Activated T-cell treated with anti-CD3 and anti-CD28 coated beads, Interleukin-2, amount 50 U/mL, for 4 hours (primary cell): ENCODE measurements around the gene TCERG1L. TPM values are rescaled to one million over a fixed set of nuclear protein-coding genes. Genes with fewer than 3 reads are reported as not detected.
"Not testable (repeated sequence)": the region's sequence is repeated elsewhere in the genome, so short reads cannot be mapped to it uniquely, and the experiment has no call there.

Source experiments
- ATAC-seq, 2 donors: fragments of 200-7000 bp; cut with Tn5 transposase; one replicate each; pipeline ENCODE4 v1.10.0; 2021
- DNase-seq: peaks from one replicate; pipeline ENCODE4 v3.0.0-alpha.2; 2020
- H3K27me3 Mint-ChIP-seq: one replicate; pipeline ENCODE4 v1.8.0; 2021; ENCODE audit warnings: low read depth, mixed read lengths
- H3K36me3 Mint-ChIP-seq: one replicate; pipeline ENCODE4 v1.8.0; 2022; ENCODE audit warnings: mixed read lengths; ENCODE audit not compliant: insufficient read depth
- H3K4me1 Mint-ChIP-seq: one replicate; pipeline ENCODE4 v1.8.0; 2021; ENCODE audit warnings: low read depth, mixed read lengths
- H3K4me3 Mint-ChIP-seq: one replicate; pipeline ENCODE4 v1.8.0; 2021; ENCODE audit warnings: mild to moderate bottlenecking, moderate library complexity, mixed read lengths
- H3K9me3 Mint-ChIP-seq: one replicate; pipeline ENCODE4 v1.8.0; 2021; ENCODE audit warnings: mixed read lengths
- total RNA-seq, 3 donors: library from RNA; stranded (reverse); gene quantifications; one replicate each; pipeline ENCODE4 v1.2.1, GENCODE V29; 2021

The TCERG1L gene
- total RNA-seq, 3 donors from 2014 or later = 0.11 to 0.13 TPM; not detected in 1

DNA sequence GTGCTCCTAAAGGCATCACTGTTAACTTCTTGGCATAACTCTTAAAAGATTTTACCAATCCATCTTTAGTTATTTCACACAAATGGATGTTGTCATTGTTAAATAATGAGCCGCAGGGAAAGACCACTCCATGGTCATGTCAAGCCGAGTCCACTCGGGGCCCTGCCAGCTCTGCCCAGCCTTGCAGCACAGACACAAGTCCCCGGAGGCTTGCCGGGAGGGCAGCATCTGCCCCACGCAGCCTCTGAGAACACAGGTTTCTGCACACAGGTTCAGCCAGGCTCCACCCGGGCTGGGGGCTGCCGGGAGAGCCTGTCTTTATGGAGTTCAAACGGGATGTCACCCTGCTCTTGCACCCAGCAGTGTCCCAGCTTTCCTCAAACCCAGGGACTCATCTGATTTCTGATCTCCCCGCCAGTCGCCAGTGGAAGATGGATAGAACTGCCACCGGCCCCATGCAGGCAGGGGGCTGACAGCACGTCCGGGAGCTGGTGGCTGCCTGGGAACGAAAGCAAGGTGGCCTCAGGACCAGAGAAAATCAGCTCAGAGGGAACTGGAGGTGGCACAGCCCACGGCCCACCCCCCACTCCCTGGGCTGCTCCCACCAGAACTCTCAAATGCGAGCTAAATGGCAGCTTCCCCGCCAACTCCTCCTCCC is 156.2 kb downstream of the TCERG1L start:
- H3K27me3 Mint-ChIP-seq = no peaks in the 10 kb centered on the region
- no peaks in the 10 kb centered on the region for H3K4me1 Mint-ChIP-seq
- H3K9me3 Mint-ChIP-seq = peaks cover 20% of the 10 kb centered on the region
- H3K36me3 Mint-ChIP-seq = peaks cover 2% of the 10 kb centered on the region
- no peak overlapping the region for H3K4me3 Mint-ChIP-seq
- ATAC-seq = no peak
- DNase-seq = no peak

DNA sequence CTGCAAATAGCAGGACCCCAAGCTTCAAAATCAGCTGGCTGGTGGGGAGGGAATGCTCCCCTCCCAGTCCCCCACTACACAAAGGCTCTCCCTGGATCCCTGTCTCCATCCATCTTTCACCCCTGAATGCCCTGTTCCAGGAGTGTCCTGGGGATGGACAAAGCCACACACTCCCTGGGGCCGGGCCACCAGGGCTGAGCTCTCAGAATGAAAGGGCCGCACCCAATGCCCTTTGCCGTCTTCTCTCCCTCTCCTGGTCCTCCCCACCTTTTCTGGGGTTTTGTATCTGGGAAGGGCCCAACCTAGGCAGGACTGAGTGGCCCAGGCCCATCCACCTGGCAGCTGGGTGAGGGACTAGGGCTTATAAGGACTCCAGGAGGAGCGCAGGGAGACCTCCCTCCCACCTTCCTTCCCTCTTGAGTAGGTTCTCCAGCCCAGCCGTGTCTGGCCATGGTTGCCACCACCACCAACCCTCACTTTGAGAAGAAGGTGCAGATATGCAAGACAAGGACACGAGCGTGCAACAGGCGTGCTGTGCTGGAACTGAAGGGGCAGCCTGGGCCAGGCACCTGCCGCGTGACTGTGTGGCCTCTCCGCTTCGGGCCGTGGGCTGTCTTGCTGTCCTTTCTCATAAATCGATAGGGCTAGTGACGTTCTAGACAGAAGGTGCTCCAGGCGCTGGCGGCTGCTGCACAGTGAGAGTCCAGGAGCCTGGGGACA is 157.1 kb downstream of the TCERG1L start:
- ATAC-seq (no peak), DNase-seq (no peak)
- H3K27me3 Mint-ChIP-seq = no peaks in the 10 kb centered on the region
- H3K4me3 Mint-ChIP-seq = no peak overlapping the region
- no peaks in the 10 kb centered on the region for H3K4me1 Mint-ChIP-seq
- peaks cover 20% of the 10 kb centered on the region for H3K9me3 Mint-ChIP-seq
- H3K36me3 Mint-ChIP-seq = peaks cover 2% of the 10 kb centered on the region

DNA sequence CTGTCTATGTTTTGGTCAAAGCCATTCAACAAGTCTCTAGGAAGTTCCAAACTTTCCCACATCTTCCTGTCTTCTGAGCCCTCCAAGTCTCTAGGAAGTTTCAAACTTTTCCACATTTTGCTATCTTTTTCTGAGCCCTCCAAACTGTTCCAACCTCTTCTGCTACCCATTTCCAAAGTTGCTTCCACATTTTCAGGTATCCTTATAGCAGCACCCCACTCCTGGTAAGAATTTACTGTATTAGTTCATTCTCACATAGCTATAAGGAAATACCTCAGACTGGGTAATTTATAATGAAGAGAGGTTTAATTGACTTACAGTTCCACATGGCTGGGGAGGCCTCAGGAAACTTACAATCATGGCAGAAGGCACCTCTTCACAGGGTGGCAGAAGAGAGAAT is 159.1 kb downstream of the TCERG1L start:
- peaks cover 20% of the 10 kb centered on the region for H3K9me3 Mint-ChIP-seq
- not testable (repeated sequence) for ATAC-seq

DNA sequence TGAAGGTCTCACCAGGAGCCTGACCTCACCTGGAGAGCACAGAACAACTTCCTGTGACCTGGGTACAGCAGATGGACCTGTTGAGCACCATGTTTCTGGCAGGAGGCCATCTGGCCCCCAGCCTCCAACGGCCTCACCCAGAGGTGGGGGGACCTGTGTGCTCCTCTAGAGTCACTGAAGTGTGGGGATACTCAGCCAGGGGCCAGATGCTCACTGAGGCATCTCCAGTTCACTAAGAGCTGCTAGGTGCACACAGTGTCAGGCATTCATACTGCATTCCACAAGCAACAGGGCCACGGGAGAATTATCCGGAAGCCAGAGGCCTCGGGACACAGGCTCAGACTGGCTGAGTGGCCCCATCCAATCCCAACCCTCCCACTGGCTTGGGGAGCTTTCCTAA is 161.4 kb downstream of the TCERG1L start:
- no peak for DNase-seq
- ATAC-seq = no peak
- no peaks in the 10 kb centered on the region for H3K27me3 Mint-ChIP-seq
- H3K4me3 Mint-ChIP-seq = no peak overlapping the region
- H3K36me3 Mint-ChIP-seq = peaks cover 2% of the 10 kb centered on the region
- no peaks in the 10 kb centered on the region for H3K4me1 Mint-ChIP-seq
- H3K9me3 Mint-ChIP-seq = peaks cover 20% of the 10 kb centered on the region

More for the DNA sequence above, 159.1 kb downstream of the TCERG1L start:
- not testable (repeated sequence) for H3K27me3 Mint-ChIP-seq, H3K4me1 Mint-ChIP-seq, DNase-seq, H3K36me3 Mint-ChIP-seq, H3K4me3 Mint-ChIP-seq

DNA sequence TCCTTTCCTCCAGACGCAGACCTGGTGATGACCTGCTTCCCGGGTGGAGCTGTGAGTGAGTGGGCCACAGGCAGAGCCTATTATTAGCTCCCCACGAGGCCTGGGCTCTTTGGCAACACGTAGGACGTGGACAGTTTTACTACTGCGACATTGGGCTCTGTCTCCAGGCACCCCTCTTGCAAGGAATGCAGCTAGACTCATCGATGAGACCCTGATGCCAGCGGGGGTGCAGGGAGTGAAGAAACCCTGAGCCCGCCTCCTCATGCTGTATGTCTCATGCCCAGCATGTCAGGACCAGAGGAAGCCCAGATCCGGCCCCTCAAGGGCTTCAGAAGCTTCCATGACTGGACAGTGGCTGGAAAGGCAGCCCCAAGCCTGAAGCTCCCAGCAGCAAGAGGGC is 161.9 kb downstream of the TCERG1L start:
- no peak overlapping the region for H3K4me3 Mint-ChIP-seq
- no peaks in the 10 kb centered on the region for H3K4me1 Mint-ChIP-seq
- H3K36me3 Mint-ChIP-seq = peaks cover 2% of the 10 kb centered on the region
- no peaks in the 10 kb centered on the region for H3K27me3 Mint-ChIP-seq
- no peak for DNase-seq
- no peak for ATAC-seq
- peaks cover 20% of the 10 kb centered on the region for H3K9me3 Mint-ChIP-seq

DNA sequence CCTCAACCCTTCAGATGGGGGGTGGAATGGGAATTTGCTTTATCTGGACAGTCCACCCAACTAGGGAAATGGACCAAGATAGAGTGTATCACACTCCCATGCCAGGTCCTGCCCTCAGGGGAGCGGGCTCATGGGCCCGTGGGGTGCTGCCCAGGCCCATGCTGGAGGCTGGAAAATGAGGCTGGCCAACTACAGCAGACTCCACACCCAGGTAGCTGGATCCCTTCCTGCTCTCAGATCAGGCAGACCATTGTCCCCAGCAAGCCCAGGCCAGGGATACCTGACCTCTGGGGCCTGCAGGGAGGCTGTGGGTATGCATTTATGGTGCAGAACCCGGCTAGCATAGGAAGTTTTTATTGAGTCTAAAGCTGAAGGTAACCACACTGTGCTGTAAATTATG is 162.4 kb downstream of the TCERG1L start:
- no peaks in the 10 kb centered on the region for H3K27me3 Mint-ChIP-seq
- H3K4me1 Mint-ChIP-seq = no peaks in the 10 kb centered on the region
- H3K4me3 Mint-ChIP-seq = no peak overlapping the region
- ATAC-seq (no peak), DNase-seq (no peak)
- peaks cover 20% of the 10 kb centered on the region for H3K9me3 Mint-ChIP-seq
- H3K36me3 Mint-ChIP-seq = peaks cover 2% of the 10 kb centered on the region

DNA sequence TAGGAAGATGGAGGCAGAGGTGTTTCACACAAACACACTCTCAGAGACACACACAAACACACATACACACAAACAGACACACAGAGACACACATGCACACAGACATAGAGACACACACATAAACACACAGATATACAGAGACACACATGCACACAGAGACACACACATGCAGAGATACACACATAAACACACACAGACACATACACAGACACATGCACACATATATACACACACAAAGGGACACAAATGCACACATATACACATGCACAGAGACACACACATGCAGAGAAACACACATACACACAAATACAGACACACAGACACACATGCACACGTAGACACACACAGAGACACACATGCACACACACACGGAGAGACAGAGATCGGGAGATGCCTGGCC is 163.3 kb downstream of the TCERG1L start:
- H3K9me3 Mint-ChIP-seq = peaks cover 20% of the 10 kb centered on the region
- DNase-seq (no peak), ATAC-seq (no peak)
- peaks cover 2% of the 10 kb centered on the region for H3K36me3 Mint-ChIP-seq
- H3K4me3 Mint-ChIP-seq = no peak overlapping the region
- H3K4me1 Mint-ChIP-seq = no peaks in the 10 kb centered on the region
- no peaks in the 10 kb centered on the region for H3K27me3 Mint-ChIP-seq

DNA sequence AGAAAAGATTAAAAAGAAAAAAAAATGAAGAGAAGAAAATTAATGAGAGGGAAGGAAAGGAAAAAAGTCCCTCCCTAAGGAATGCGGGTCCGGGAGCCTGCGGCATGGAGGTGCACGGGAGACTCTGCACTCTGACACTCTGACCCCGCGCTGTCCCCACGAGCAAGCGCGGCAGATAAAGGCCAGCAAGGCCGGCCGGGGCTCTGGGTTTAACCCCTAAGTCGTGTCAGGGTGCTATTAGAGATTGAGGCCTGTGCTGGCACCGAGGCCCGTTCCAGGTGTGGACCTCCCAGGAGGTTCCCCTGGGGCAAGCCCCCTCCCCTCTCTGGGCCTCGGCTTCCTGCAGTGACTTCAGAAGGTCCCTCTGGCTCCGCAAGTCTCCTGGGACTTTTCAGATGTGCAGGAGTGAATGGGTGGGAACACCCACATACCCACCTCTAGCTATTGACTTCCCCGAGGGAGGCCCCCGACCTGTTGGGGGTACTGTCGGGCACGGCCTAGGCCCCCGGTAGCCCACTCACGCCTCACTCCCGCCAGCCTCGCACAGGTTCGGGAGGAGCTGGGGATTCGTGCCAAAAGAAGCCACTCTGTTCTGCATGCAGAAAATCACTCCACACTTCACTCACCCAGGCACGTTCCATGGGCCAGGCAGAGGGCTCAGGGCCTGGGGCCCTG is 164.1 kb downstream of the TCERG1L start:
- H3K4me3 Mint-ChIP-seq = no peak overlapping the region
- peaks cover 15% of the 10 kb centered on the region for H3K9me3 Mint-ChIP-seq
- DNase-seq = no peak
- no peaks in the 10 kb centered on the region for H3K4me1 Mint-ChIP-seq
- ATAC-seq = no peak
- no peaks in the 10 kb centered on the region for H3K27me3 Mint-ChIP-seq
- no peaks in the 10 kb centered on the region for H3K36me3 Mint-ChIP-seq

DNA sequence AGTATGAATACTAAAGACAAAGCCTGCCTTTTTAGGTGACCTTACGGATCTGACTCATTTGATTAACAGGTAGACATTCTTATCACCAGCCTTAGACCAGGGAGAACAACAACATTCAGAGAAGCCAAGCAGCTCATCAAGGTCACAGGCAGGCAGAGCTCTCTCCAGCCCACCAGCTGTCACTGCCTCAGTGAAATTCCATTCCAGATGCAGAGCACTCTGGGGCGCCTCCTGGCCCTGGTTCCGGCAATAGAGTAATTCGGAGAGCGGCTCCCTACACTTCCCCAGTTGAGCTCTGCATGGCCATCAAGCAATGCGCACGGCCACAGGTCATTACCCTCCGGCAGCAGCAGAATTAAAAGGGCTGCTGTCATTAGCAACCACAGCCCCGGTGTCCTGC is 164.7 kb downstream of the TCERG1L start:
- Mint-ChIP-seq H3K27me3 (no peaks in the 10 kb centered on the region), H3K4me3 (no peak overlapping the region), H3K4me1 (no peaks in the 10 kb centered on the region), H3K36me3 (no peaks in the 10 kb centered on the region), H3K9me3 (peaks cover 9% of the 10 kb centered on the region)
- DNase-seq (no peak), ATAC-seq (no peak)

DNA sequence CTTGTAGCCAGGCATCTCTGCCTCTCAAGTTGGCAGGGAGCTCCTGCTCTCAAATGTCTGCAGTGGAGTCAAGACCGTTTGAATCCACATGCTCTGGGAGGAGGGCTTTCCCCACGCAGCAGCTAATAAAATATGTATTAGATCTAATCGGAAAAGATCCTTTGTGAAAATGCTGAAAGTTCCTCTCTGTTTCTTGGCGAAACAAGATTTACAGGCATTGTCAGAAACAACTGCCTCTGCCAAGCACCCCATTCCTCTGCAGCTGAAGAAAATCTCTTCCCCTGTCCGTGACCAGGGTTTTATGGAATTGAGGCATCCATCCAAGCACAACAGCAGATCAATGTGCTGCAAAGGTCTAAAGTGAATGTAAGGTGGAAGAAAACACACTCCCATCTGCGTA is 165.8 kb downstream of the TCERG1L start:
- ATAC-seq (no peak), DNase-seq (no peak)
- H3K27me3 Mint-ChIP-seq = no peaks in the 10 kb centered on the region
- peaks cover 3% of the 10 kb centered on the region for H3K9me3 Mint-ChIP-seq
- no peak overlapping the region for H3K4me3 Mint-ChIP-seq
- no peaks in the 10 kb centered on the region for H3K36me3 Mint-ChIP-seq
- no peaks in the 10 kb centered on the region for H3K4me1 Mint-ChIP-seq

DNA sequence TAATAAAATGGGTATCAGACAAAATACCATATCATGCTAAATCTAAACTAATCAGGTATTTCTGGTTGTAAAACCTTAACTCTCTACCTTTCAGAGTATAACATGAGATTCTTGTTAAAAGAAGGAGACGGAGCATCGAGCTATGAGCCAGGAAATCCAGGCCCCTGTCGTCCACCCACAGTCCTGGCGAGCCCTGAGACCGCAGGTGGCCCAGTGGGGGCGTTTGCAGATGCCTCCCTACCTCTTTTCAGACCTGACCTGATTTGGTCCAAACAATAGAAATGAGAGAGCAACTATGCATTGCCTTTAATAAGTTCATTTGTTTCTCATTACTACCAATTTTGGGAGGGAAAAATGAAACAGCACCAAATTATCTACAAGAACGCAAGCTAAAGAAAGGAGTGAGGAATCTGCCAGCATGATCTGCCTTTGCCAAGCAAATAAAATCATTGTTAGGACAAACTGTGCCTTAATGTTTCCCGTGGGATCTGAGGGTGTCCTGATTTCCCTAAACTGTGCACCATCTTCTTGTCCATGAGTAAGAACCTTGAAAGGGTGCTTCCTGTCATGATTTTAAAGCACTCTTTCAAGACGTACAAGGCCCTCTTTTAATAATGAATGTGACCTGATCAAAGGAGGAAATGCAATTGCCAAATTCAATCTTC is 166.7 kb downstream of the TCERG1L start:
- no peaks in the 10 kb centered on the region for H3K4me1 Mint-ChIP-seq
- no peaks in the 10 kb centered on the region for H3K36me3 Mint-ChIP-seq
- ATAC-seq = no peak
- no peak overlapping the region for H3K4me3 Mint-ChIP-seq
- no peaks in the 10 kb centered on the region for H3K27me3 Mint-ChIP-seq
- H3K9me3 Mint-ChIP-seq = no peaks in the 10 kb centered on the region
- no peak for DNase-seq

DNA sequence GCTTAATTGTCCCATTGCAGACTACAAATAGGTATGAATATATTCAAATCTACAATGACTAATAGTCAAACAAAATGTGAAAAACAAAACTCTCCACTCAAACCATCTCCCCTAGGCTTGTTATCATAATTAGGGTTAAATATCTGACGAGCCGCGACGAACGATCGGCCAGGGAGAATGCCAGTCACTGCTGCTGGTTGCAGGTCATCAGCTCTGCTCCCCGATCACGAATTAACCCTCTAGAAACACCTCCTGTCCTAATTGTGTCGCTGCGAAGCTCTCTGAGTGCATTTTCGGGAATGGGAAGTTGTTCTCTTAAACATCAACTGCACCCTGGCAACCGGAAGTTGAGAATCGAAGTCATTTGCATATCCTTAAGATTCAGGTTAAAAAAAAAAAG is 167.3 kb downstream of the TCERG1L start:
- Mint-ChIP-seq H3K9me3 (no peaks in the 10 kb centered on the region), H3K4me3 (no peak overlapping the region), H3K27me3 (no peaks in the 10 kb centered on the region), H3K4me1 (no peaks in the 10 kb centered on the region), H3K36me3 (no peaks in the 10 kb centered on the region)
- DNase-seq = no peak
- ATAC-seq = no peak

DNA sequence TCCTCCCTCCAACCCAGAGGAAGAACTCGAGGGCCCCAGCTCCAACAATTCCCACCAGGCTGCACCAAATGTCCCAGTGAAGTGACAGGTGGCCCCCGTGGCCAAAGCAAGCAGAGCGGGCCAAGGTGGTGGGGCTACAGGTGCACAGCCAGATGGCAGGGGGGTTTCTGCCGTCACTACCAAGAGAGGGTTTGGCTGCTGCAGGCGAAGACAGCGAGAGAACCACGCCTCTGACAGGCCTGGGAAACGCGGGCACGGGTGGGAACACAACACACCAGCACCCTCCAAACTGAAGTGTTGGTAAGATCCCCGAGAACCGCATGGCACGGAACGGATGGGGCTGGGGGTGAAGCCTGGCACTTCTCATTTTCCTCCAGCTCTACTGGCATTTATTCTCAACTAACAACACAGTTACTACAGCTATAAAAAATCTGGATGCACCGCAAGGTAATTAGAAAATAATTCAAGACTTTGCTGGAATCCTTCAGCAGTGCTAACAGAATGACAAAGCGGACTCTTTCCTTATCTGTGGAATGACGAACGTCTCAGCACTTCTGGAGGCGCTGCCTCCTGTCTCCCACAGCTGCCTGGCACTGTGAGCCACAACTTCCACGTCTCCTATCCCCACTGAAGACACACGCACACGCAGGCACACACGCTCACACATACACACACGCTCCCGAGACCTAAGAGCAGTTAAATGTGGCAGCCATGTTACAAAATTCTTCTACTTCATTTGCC is 167.9 kb downstream of the TCERG1L start:
- Mint-ChIP-seq H3K36me3 (no peaks in the 10 kb centered on the region), H3K27me3 (no peaks in the 10 kb centered on the region), H3K4me1 (no peaks in the 10 kb centered on the region), H3K9me3 (no peaks in the 10 kb centered on the region), H3K4me3 (no peak overlapping the region)
- DNase-seq = no peak
- ATAC-seq = no peak
